Endothelial cell of umbilical vein (primary cell): ENCODE data around the gene TLR8.

Experiments
- EZH2 ChIP-seq: IDR thresholded peaks from 2 replicates; pipeline ENCODE4 v1.6.1; 2012; ENCODE audit warnings: borderline replicate concordance, low read depth, mild to moderate bottlenecking, moderate library complexity, low read length, inconsistent platforms; ENCODE audit not compliant: severe bottlenecking
- TF ChIP-seq, protein P1 (sequence below), 2 donors: IDR thresholded peaks; 1 replicate in 1 of 2; 2 replicates in 1 of 2; pipeline ENCODE4 v1.5.1; 2011; ENCODE audit warnings: low read length in 2 of 2, mild to moderate bottlenecking in 2 of 2, moderate library complexity in 2 of 2, control low read depth in 1 of 2, inconsistent platforms in 1 of 2, low read depth in 1 of 2; ENCODE audit not compliant: insufficient read depth in 1 of 2; ENCODE audit errors: extremely low read depth in 1 of 2

- TF ChIP-seq, protein P1, sequence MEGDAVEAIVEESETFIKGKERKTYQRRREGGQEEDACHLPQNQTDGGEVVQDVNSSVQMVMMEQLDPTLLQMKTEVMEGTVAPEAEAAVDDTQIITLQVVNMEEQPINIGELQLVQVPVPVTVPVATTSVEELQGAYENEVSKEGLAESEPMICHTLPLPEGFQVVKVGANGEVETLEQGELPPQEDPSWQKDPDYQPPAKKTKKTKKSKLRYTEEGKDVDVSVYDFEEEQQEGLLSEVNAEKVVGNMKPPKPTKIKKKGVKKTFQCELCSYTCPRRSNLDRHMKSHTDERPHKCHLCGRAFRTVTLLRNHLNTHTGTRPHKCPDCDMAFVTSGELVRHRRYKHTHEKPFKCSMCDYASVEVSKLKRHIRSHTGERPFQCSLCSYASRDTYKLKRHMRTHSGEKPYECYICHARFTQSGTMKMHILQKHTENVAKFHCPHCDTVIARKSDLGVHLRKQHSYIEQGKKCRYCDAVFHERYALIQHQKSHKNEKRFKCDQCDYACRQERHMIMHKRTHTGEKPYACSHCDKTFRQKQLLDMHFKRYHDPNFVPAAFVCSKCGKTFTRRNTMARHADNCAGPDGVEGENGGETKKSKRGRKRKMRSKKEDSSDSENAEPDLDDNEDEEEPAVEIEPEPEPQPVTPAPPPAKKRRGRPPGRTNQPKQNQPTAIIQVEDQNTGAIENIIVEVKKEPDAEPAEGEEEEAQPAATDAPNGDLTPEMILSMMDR (IDR thresholded peaks at IDR 0.05; ENCODE audit: extremely low read depth in 1 of 2, insufficient read depth in 1 of 2, low read depth in 1 of 2, low read length in 2 of 2): no peak
- no peak for TF ChIP-seq EZH2
Measured at GRCh38 chrX:12868747-12869146, 37.7 kb upstream of the TLR8 start.
